Dendritic cell treated with granulocyte-macrophage colony-stimulating factor and Interleukin-4, amounts not matched to agents 40 ng/mL and 50 ng/mL, for 4 days (primary cell): ENCODE results near the gene COLGALT1.

Experiments
- H3K27ac Mint-ChIP-seq: one replicate; pipeline ENCODE4 v1.8.0; 2022; ENCODE audit warnings: mild to moderate bottlenecking, mixed read lengths
- H3K27me3 Mint-ChIP-seq: one replicate; pipeline ENCODE4 v1.8.0; 2022; ENCODE audit warnings: mild to moderate bottlenecking, mixed read lengths
- H3K36me3 Mint-ChIP-seq: one replicate; pipeline ENCODE4 v1.8.0; 2022; ENCODE audit warnings: low read depth, mixed read lengths
- H3K4me1 Mint-ChIP-seq: one replicate; pipeline ENCODE4 v1.8.0; 2022; ENCODE audit warnings: low read depth, mixed read lengths
- H3K4me3 Mint-ChIP-seq: one replicate; pipeline ENCODE4 v1.8.0; 2022; ENCODE audit warnings: mild to moderate bottlenecking, moderate library complexity, mixed read lengths
- H3K9me3 Mint-ChIP-seq: one replicate; pipeline ENCODE4 v1.8.0; 2022; ENCODE audit warnings: mixed read lengths
- intact Hi-C: fragments of 100-400 bp; cut with micrococcal nuclease; formaldehyde crosslinking; loops from one replicate; pipeline ENCODE4 v1.15.0; 2022

COLGALT1 gene

GRCh38 chr19:17605117-17605516 is 49.7 kb downstream of the COLGALT1 start:
- Mint-ChIP-seq H3K27me3 (peaks cover 22% of the 10 kb centered on the region), H3K9me3 (no peaks in the 10 kb centered on the region), H3K4me3 (no peak overlapping the region), H3K27ac (no peak overlapping the region), H3K4me1 (peaks cover 51% of the 10 kb centered on the region), H3K36me3 (no peaks in the 10 kb centered on the region)
- intact Hi-C loops: no loop called here

GRCh38 chr19:17605761-17606589 is 50.5 kb downstream of the COLGALT1 start:
- H3K4me1 Mint-ChIP-seq: peaks cover 50% of the 10 kb centered on the region
- H3K36me3 Mint-ChIP-seq: no peaks in the 10 kb centered on the region
- no peaks in the 10 kb centered on the region for H3K9me3 Mint-ChIP-seq
- H3K4me3 Mint-ChIP-seq: peak overlapping the region; percentile 73
- peak overlapping the region; percentile 86 for H3K27ac Mint-ChIP-seq
- peaks cover 15% of the 10 kb centered on the region for H3K27me3 Mint-ChIP-seq
- intact Hi-C loops: no loop called here

- H3K4me1 Mint-ChIP-seq: peaks cover 43% of the 10 kb centered on the region
- peak overlapping the region; percentile 73 for H3K4me3 Mint-ChIP-seq
- H3K27me3 Mint-ChIP-seq: peaks cover 8% of the 10 kb centered on the region
- H3K36me3 Mint-ChIP-seq: no peaks in the 10 kb centered on the region
- intact Hi-C loops: no loop called here
- no peaks in the 10 kb centered on the region for H3K9me3 Mint-ChIP-seq
- H3K27ac Mint-ChIP-seq: peak overlapping the region; percentile 86
Measured at GRCh38 chr19:17606590-17607185, 51.2 kb downstream of the COLGALT1 start.

GRCh38 chr19:17607936-17608335 is 52.5 kb downstream of the COLGALT1 start:
- Mint-ChIP-seq H3K27ac (no peak overlapping the region), H3K36me3 (no peaks in the 10 kb centered on the region), H3K4me1 (peaks cover 31% of the 10 kb centered on the region), H3K4me3 (no peak overlapping the region), H3K9me3 (no peaks in the 10 kb centered on the region), H3K27me3 (peaks cover 7% of the 10 kb centered on the region)
- intact Hi-C loops: no loop called here

DNA sequence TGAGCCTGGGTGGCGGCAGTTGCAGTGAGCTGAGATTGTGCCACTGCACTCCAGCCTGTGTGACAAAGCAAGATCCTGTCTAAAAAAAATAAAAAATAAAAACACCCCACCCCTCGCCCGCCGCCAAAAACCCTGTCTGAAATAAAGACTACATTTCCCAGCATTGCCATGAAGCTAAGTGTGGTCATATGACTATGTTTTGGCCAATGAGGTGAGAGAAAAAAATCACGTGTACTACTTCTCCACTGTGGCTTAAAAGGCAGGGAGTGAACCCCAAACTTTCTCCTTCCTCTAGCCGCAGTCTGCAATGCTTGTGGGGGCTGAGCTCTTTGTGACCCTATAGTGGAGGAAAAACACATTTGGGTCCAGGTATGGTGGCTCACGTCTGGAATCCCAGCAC is 54.9 kb downstream of the COLGALT1 start:
- H3K4me3 Mint-ChIP-seq: no peak overlapping the region
- no peak overlapping the region for H3K27ac Mint-ChIP-seq
- H3K36me3 Mint-ChIP-seq: no peaks in the 10 kb centered on the region

DNA sequence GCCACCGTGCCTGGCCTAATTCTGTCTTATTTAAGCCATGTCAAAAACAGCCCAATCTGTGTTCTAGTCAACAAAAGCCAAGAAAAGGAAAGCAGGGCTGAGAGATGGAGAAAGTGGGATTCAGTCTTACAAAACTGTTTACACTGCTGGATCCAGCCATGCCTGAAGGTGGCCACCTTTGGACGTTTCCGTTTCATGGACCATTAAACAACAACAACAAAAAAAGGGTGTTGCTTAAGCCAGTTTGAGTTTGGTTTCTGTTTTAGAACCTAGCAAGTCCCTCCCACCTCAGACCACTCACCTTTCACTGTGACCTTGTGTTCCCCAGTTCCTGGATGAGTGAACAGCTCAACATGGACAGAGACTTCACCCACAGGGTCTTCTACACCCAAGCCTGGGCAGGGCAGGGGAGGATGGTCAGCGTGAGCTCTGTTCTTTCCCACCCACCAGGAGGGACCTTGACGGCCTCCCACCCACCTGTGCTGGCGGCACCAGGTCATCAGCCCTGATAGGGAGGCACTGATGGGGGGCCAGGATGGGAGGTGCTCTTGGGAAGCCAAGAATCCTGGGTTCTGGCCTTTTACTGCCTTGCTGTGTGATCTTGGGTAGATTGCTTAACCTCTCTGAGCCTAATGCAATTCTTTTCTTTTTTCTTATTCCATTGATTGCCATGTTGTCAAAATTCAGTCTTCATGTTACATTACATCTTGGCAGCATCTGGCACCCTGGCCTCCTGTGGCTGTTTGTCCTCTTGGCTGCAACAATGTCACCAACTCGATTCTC is 56.2 kb downstream of the COLGALT1 start:
- peaks cover 22% of the 10 kb centered on the region for H3K27me3 Mint-ChIP-seq
- H3K36me3 Mint-ChIP-seq: no peaks in the 10 kb centered on the region
- H3K4me1 Mint-ChIP-seq: peaks cover 18% of the 10 kb centered on the region
- H3K4me3 Mint-ChIP-seq: no peak overlapping the region
- intact Hi-C loops: no loop called here
- H3K27ac Mint-ChIP-seq: no peak overlapping the region
- no peaks in the 10 kb centered on the region for H3K9me3 Mint-ChIP-seq

More for the DNA sequence above, 54.9 kb downstream of the COLGALT1 start:
- H3K9me3 Mint-ChIP-seq: no peaks in the 10 kb centered on the region
- H3K4me1 Mint-ChIP-seq: peaks cover 17% of the 10 kb centered on the region
- intact Hi-C loops: no loop called here
- peaks cover 12% of the 10 kb centered on the region for H3K27me3 Mint-ChIP-seq

DNA sequence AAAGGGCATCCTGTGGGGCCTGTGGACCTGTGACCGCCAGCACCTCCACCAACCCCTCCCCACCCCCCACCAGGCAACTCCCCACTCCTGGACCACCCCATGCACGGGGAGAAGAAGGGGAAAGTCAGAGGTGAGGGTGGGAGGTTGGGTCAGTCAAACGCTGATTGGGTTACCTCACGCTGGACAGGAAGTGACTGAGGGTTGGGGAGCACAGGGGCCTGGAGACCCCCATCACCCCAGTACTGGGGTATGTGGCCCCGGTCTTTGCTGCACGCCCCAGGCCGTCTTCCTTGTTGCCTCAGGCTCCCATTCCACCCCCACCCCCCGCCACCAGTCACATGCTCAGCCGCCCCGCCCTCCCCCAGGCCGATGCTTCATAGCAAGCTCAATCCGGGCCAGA is 59.0 kb downstream of the COLGALT1 start:
- Mint-ChIP-seq H3K36me3 (no peaks in the 10 kb centered on the region), H3K9me3 (no peaks in the 10 kb centered on the region), H3K4me1 (peaks cover 21% of the 10 kb centered on the region), H3K4me3 (no peak overlapping the region), H3K27me3 (peaks cover 45% of the 10 kb centered on the region), H3K27ac (no peak overlapping the region)
- intact Hi-C loops: no loop called here

DNA sequence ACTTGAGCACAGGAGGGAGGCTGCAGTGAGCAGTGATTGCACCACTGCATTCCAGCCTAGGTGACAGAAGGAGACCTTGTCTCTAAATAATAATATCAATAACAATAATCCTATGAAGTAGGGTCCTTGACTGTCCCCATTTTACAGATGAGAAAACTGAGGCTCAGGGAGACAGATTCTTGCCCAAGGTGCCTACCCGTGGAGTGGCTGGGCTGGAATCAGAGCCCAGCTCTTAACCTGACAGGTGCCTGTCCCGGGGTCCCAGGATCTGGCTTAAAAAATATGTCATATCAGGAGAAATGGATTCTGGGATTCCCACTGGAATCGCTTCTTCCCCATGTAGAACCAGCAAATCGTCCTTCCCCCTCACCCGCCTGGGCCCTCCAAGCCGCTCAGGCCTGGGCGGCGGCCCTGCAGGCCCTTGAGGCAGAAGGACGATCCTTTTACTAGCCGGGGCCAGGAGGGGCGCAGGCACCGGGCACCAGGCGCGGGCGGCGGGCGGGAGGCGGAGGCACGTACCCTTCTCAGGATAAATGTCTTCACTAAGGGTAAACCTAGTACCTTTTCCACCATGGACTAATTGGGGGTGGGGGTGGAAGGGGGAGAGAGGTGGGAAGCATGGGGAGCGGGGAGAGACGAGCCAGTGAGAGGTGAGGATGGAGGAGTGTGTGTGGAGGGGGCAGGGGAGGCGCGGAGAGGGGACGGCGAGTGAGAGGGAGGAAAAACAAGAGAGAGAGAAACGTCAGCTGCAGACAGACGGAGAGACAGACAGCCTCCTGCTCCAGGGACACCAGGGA is 60.6 kb downstream of the COLGALT1 start:
- H3K4me3 Mint-ChIP-seq: peak overlapping the region; percentile 59
- intact Hi-C loops: no loop called here
- peaks cover 21% of the 10 kb centered on the region for H3K4me1 Mint-ChIP-seq
- H3K27me3 Mint-ChIP-seq: peaks cover 49% of the 10 kb centered on the region
- H3K36me3 Mint-ChIP-seq: no peaks in the 10 kb centered on the region
- no peaks in the 10 kb centered on the region for H3K9me3 Mint-ChIP-seq
- peak overlapping the region; percentile 62 for H3K27ac Mint-ChIP-seq

- Mint-ChIP-seq H3K4me1 (peaks cover 21% of the 10 kb centered on the region), H3K36me3 (no peaks in the 10 kb centered on the region), H3K9me3 (no peaks in the 10 kb centered on the region), H3K4me3 (peak overlapping the region; percentile 59), H3K27me3 (peaks cover 53% of the 10 kb centered on the region), H3K27ac (peak overlapping the region; percentile 62)
- intact Hi-C loops: no loop called here
Measured at GRCh38 chr19:17616686-17616960, 61.2 kb downstream of the COLGALT1 start.

DNA sequence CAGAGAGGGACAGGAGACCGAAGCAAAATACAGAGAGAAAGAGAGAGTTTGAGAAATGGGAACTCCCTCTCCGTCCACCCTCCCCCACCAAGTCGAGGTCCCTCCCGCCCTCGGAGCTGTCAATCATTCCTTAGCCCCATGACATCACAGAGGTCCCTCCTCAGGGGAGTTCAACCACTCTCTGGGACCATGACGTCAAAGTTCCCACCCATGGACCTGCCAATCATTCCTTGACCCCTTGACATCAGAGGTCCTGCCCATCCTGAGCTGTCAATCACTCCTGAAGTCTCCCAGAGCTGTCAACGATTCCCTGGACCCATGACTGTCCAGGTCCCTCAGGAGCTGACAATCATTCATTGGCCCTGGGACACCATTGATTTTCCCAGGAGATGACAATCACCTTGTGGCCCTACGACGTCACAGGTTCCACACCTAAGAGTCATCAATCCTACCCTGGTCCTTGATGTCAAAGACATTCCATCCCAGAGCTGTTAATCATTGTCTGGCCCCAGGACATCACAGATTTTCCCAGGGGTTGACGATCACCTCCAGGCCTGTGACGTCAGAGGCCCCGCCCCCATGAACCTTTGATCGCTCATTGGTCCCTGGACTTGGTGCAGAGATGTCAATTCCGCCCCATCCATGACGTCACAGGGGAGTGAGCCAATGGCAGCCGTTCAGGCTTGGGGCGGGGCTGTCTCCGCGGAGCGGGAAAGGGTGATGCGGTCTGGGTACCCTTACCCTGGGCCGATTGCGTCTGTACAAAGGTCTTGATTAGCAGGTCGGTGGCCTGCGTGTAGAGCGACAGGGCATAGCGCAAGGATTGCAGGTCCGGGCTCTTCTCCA is 61.7 kb downstream of the COLGALT1 start:
- peak overlapping the region; percentile 62 for H3K27ac Mint-ChIP-seq
- no peaks in the 10 kb centered on the region for H3K9me3 Mint-ChIP-seq
- H3K4me3 Mint-ChIP-seq: peak overlapping the region; percentile 59

DNA sequence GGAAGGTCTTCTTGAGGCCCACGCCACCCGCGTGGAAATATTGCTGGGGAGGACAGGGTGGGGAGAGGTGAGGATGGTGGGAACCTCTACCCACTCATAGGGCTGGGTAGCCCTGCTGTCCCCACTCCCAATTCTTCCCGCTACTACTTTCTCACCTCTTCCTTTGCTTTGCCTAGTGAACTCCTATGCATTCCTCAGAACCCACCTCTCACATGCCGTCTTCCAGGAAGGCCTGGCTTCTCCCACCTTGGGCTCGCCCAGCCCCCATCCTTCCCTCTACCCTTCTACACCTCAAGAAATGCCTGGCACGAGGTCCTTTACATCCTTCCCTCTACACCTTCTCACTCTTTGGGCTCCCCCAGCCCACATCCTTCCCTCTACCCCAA is 62.4 kb downstream of the COLGALT1 start:
- Mint-ChIP-seq H3K9me3 (no peaks in the 10 kb centered on the region), H3K27me3 (peaks cover 50% of the 10 kb centered on the region), H3K36me3 (no peaks in the 10 kb centered on the region), H3K27ac (no peak overlapping the region), H3K4me1 (peaks cover 21% of the 10 kb centered on the region), H3K4me3 (no peak overlapping the region)
- intact Hi-C loops: no loop called here

More for the DNA sequence above, 61.7 kb downstream of the COLGALT1 start:
- no peaks in the 10 kb centered on the region for H3K36me3 Mint-ChIP-seq
- peaks cover 53% of the 10 kb centered on the region for H3K27me3 Mint-ChIP-seq
- peaks cover 21% of the 10 kb centered on the region for H3K4me1 Mint-ChIP-seq
- intact Hi-C loops: no loop called here

DNA sequence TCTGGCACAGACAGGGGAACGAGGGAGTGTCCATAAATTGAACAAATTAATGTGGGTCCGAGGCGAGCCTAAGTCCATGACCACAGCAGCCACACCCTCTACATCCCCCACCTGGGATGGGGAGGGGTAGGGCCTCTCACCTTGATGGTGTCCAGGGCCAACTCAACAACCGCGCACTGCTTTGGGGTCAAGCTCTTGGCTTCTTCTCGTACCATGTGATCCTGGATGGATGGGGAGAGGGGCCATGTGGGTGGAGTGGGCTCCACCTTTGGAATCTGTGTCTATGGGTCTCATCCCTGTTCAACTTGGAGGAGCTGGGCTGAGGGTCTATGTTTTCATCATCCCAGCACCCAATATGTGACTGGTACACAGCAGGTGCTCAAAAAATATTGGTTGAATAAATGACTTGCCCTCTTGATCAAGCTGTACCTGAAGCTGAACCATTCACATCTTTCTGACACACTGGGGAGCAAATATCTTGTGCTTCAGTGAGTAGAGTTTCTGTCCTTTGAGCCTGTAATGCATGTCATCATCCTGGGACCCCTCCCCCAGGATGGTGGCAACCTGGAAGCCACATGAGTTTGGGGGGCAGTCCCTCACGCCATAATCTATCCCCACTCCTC is 62.9 kb downstream of the COLGALT1 start:
- Mint-ChIP-seq H3K9me3 (no peaks in the 10 kb centered on the region), H3K36me3 (no peaks in the 10 kb centered on the region), H3K27ac (no peak overlapping the region), H3K27me3 (peaks cover 46% of the 10 kb centered on the region), H3K4me3 (no peak overlapping the region), H3K4me1 (peaks cover 21% of the 10 kb centered on the region)
- intact Hi-C loops: no loop called here

DNA sequence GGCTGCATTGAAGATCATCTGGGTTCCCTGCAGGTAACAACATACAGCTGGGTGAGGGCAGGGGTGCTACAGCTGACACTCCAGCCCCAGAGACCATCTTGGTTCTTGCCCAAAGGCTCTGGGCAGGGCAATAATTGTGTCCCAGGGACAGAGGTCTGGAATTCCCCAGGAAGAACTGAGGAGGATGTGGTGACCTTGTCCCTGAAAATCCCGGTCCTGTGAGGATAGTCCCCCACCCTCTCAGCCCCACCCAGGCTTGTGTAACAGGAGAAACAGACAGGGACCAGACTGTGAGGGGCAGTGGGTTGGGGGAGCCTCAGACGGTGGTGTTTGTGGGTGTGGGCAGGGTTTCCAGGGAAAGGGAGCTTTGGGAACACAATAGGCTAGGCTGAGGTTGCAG is 63.5 kb downstream of the COLGALT1 start:
- intact Hi-C loops: no loop called here
- peaks cover 45% of the 10 kb centered on the region for H3K27me3 Mint-ChIP-seq
- no peak overlapping the region for H3K27ac Mint-ChIP-seq
- no peak overlapping the region for H3K4me3 Mint-ChIP-seq
- no peaks in the 10 kb centered on the region for H3K9me3 Mint-ChIP-seq
- H3K36me3 Mint-ChIP-seq: no peaks in the 10 kb centered on the region
- H3K4me1 Mint-ChIP-seq: peaks cover 21% of the 10 kb centered on the region
